ENCODE results near the gene SLC66A3. TPM values are rescaled to one million over a fixed set of nuclear protein-coding genes. Genes with fewer than 3 reads are reported as not detected.

The SLC66A3 gene
- total RNA-seq, 1 experiment from 2014 or later, result 12.5 TPM

DNA sequence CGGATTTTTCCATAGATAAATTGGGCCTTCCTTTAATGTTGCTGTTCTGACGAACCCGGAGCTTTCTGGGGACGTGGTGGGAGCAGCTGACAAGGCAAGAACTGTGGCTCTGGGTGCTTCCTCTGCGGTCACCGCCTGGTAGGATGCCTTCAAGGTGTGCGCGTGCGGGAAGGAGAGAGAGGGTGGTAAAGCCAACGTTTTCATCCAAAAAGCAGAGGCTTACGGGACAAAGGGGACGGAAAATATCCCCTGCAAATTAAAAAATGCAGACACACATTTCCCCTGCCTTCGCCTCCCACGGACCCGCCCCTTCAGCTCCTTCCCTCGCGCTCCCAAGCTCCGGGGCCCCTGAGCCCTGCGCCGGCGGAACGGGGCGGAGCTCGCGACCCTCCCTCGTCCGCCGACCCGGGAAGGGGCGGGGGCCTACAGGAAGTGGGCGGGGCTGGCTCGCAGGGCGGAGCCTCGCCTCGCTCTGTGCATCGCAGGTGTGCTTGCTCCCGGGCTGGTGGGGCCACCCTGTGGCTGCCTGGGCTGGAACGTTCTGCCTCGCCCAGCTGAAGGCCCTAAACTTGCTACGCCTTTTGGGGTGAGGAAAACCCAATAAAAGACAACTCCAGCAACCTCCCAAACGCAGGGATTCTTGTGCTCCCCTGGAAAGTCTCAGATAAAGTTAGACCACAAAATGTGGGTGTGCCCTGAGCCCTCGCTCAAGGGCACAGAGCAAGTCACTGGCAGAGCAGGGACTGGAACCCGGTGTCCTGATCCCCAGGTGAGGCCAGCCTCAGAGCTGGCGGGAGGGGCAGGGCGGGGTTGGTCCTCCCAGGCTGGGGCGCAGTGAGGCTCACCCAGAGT is 25.4 kb upstream of the SLC66A3 start (continued):
- TF ChIP-seq NFATC4 (CRISPR knock-in tag; IDR thresholded peaks at IDR 0.05) (no peak), ETV6 (CRISPR knock-in tag; IDR thresholded peaks at IDR 0.05) (no peak; the same call in 1 of the 2 replicates), SOX15 (CRISPR knock-in tag; IDR thresholded peaks at IDR 0.05) (no peak), E2F1 (CRISPR knock-in tag; IDR thresholded peaks at IDR 0.05) (no peak), FOXP4 (CRISPR knock-in tag; IDR thresholded peaks at IDR 0.05) (no peak), ATF6 (CRISPR knock-in tag; IDR thresholded peaks at IDR 0.05) (no peak), NFYB (CRISPR knock-in tag; conservative IDR thresholded peaks at IDR 0.05; ENCODE audit: low read depth) (no peak), GTF2I (CRISPR knock-in tag; conservative IDR thresholded peaks at IDR 0.05) (no peak), STAT6 (CRISPR knock-in tag; conservative IDR thresholded peaks at IDR 0.05; ENCODE audit: low read depth) (no peak), MLX (CRISPR knock-in tag; IDR thresholded peaks at IDR 0.05) (no peak), ATF1 (CRISPR knock-in tag; IDR thresholded peaks at IDR 0.05) (no peak), ZNF423 (CRISPR knock-in tag; IDR thresholded peaks at IDR 0.05) (no peak), IRF2 (CRISPR knock-in tag; IDR thresholded peaks at IDR 0.05; ENCODE audit: borderline replicate concordance, low read depth) (no peak), ZNF416 (CRISPR knock-in tag; IDR thresholded peaks at IDR 0.05) (no peak), GABPB1 (CRISPR knock-in tag; IDR thresholded peaks at IDR 0.05) (peak; percentile 43; the same call in 1 of the 2 replicates), FOXK1 (CRISPR knock-in tag; IDR thresholded peaks at IDR 0.05) (no peak), ZNF219 (CRISPR knock-in tag; IDR thresholded peaks at IDR 0.05; ENCODE audit: borderline replicate concordance) (no peak), SMAD3 (CRISPR knock-in tag; IDR thresholded peaks at IDR 0.05; ENCODE audit: borderline replicate concordance) (peak; percentile 77; the same call in 1 of the 2 replicates), TEAD4 (CRISPR knock-in tag; IDR thresholded peaks at IDR 0.05) (no peak), GRHL2 (CRISPR knock-in tag; IDR thresholded peaks at IDR 0.05; ENCODE audit: insufficient replicate concordance, severe bottlenecking) (no peak)
- TF ChIP-seq, protein P1, sequence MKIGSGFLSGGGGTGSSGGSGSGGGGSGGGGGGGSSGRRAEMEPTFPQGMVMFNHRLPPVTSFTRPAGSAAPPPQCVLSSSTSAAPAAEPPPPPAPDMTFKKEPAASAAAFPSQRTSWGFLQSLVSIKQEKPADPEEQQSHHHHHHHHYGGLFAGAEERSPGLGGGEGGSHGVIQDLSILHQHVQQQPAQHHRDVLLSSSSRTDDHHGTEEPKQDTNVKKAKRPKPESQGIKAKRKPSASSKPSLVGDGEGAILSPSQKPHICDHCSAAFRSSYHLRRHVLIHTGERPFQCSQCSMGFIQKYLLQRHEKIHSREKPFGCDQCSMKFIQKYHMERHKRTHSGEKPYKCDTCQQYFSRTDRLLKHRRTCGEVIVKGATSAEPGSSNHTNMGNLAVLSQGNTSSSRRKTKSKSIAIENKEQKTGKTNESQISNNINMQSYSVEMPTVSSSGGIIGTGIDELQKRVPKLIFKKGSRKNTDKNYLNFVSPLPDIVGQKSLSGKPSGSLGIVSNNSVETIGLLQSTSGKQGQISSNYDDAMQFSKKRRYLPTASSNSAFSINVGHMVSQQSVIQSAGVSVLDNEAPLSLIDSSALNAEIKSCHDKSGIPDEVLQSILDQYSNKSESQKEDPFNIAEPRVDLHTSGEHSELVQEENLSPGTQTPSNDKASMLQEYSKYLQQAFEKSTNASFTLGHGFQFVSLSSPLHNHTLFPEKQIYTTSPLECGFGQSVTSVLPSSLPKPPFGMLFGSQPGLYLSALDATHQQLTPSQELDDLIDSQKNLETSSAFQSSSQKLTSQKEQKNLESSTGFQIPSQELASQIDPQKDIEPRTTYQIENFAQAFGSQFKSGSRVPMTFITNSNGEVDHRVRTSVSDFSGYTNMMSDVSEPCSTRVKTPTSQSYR (CRISPR knock-in tag; IDR thresholded peaks at IDR 0.05), result 0 out of 2 replicates have a peak, but pooled peaks have one; percentile 57
- TF ChIP-seq, protein P2, sequence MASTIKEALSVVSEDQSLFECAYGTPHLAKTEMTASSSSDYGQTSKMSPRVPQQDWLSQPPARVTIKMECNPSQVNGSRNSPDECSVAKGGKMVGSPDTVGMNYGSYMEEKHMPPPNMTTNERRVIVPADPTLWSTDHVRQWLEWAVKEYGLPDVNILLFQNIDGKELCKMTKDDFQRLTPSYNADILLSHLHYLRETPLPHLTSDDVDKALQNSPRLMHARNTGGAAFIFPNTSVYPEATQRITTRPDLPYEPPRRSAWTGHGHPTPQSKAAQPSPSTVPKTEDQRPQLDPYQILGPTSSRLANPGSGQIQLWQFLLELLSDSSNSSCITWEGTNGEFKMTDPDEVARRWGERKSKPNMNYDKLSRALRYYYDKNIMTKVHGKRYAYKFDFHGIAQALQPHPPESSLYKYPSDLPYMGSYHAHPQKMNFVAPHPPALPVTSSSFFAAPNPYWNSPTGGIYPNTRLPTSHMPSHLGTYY (CRISPR knock-in tag; IDR thresholded peaks at IDR 0.05), result no peak
- TF ChIP-seq, protein P3, sequence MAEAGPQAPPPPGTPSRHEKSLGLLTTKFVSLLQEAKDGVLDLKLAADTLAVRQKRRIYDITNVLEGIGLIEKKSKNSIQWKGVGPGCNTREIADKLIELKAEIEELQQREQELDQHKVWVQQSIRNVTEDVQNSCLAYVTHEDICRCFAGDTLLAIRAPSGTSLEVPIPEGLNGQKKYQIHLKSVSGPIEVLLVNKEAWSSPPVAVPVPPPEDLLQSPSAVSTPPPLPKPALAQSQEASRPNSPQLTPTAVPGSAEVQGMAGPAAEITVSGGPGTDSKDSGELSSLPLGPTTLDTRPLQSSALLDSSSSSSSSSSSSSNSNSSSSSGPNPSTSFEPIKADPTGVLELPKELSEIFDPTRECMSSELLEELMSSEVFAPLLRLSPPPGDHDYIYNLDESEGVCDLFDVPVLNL (CRISPR knock-in tag; IDR thresholded peaks at IDR 0.05; ENCODE audit: borderline replicate concordance, low read depth), result no peak
